Left ventricle myocardium inferior (tissue), 1 donor: ENCODE results near the gene REELD1. TPM values are rescaled to one million over a fixed set of nuclear protein-coding genes. Genes with fewer than 3 reads are reported as not detected.

Experiments
- DNase-seq: peaks from one replicate; pipeline ENCODE4 v3.0.0-alpha.2; 2020
- H3K27ac ChIP-seq: fragments of 200-600 bp; replicated peaks from 2 replicates; pipeline ENCODE4 v1.8.0; 2021
- H3K27me3 ChIP-seq: fragments of 200-600 bp; 2 replicates; pipeline ENCODE4 v1.8.0; 2021; ENCODE audit warnings: low read depth
- H3K36me3 ChIP-seq: fragments of 200-600 bp; 2 replicates; pipeline ENCODE4 v1.8.0; 2021
- H3K4me1 ChIP-seq: fragments of 200-600 bp; 2 replicates; pipeline ENCODE4 v1.8.0; 2021
- H3K4me3 ChIP-seq: fragments of 200-600 bp; 2 replicates; pipeline ENCODE4 v1.8.0; 2021; ENCODE audit warnings: mild to moderate bottlenecking, moderate library complexity
- H3K9me3 ChIP-seq: fragments of 200-600 bp; replicated peaks from 2 replicates; pipeline ENCODE4 v1.8.0; 2021
- intact Hi-C: fragments of 100-400 bp; cut with micrococcal nuclease; formaldehyde crosslinking; loops from one replicate; pipeline ENCODE4 v1.11.0; 2022
- total RNA-seq: library from RNA; stranded (reverse); fragmentation: NEBNext Ultra II Directional; extraction: Animal tissue kit (Norgen Biotek cat#: 25700); gene quantifications from one replicate; pipeline ENCODE4 v1.2.1, GENCODE V29; 2021
- TF ChIP-seq, protein P1 (sequence below): fragments of 200-600 bp; IDR thresholded peaks from 2 replicates; pipeline ENCODE4 v1.8.0; 2021; ENCODE audit warnings: antibody characterized with exemption, mild to moderate bottlenecking, borderline replicate concordance
- donor health status: DM: no; HTN: yes; CAD: no; lungs with severe emphysema.

REELD1 gene
- total RNA-seq, 1 donor from 2014 or later: not detected

DNA sequence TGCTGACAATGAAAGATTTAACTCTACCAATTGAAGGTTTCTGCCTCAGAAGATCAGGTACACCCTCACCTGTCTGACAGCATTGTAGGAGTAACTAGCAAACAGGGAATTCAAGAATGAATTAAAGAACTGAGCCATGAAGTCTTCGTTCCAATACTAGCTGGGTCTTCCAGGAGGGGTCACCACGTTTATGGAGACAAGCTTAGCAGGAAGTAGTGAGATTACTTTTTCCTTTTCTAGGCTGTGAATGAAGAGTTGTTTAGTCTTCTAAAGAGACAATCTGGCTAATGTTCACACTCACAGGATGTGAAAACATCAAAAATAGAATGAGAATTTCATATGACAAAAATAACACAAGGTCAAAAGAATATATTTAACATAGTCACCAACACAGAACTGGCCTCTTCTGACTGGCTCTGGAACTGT is 54.9 kb downstream of the REELD1 start:
- Histone ChIP-seq H3K27me3 (no peaks in the 10 kb centered on the region), H3K27ac (no peak overlapping the region), H3K4me1 (peaks cover 4% of the 10 kb centered on the region), H3K9me3 (no peaks in the 10 kb centered on the region), H3K36me3 (no peaks in the 10 kb centered on the region), H3K4me3 (no peak overlapping the region)
- TF ChIP-seq, protein P1, sequence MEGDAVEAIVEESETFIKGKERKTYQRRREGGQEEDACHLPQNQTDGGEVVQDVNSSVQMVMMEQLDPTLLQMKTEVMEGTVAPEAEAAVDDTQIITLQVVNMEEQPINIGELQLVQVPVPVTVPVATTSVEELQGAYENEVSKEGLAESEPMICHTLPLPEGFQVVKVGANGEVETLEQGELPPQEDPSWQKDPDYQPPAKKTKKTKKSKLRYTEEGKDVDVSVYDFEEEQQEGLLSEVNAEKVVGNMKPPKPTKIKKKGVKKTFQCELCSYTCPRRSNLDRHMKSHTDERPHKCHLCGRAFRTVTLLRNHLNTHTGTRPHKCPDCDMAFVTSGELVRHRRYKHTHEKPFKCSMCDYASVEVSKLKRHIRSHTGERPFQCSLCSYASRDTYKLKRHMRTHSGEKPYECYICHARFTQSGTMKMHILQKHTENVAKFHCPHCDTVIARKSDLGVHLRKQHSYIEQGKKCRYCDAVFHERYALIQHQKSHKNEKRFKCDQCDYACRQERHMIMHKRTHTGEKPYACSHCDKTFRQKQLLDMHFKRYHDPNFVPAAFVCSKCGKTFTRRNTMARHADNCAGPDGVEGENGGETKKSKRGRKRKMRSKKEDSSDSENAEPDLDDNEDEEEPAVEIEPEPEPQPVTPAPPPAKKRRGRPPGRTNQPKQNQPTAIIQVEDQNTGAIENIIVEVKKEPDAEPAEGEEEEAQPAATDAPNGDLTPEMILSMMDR: no peak
- intact Hi-C loops: no loop called here
- no peak for DNase-seq

DNA sequence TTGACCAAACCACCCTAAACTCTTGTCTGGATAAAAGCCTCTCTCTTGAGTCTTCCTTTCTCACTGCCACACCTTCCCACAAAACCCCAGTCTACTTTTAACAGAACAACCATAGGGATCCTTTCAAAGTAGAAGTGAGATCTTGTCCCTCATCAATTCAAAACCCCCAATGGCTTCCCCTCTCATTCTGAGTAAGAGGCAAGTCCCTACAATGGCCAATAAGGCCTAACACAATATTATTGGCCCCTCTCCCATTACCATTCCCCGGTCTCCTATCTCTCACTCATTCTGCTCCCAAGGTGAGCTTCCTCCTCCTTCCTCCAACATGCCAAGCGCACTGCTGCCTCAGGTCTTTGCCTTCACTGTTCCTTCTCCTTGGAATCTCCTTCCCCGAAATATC is 57.1 kb downstream of the REELD1 start:
- H3K4me3 ChIP-seq: no peak overlapping the region
- H3K4me1 ChIP-seq: peaks cover 4% of the 10 kb centered on the region
- intact Hi-C loops: no loop called here
- no peaks in the 10 kb centered on the region for H3K27me3 ChIP-seq
- DNase-seq: no peak
- TF ChIP-seq, protein P1: no peak
- no peak overlapping the region for H3K27ac ChIP-seq
- H3K36me3 ChIP-seq: no peaks in the 10 kb centered on the region
- H3K9me3 ChIP-seq: no peaks in the 10 kb centered on the region

DNA sequence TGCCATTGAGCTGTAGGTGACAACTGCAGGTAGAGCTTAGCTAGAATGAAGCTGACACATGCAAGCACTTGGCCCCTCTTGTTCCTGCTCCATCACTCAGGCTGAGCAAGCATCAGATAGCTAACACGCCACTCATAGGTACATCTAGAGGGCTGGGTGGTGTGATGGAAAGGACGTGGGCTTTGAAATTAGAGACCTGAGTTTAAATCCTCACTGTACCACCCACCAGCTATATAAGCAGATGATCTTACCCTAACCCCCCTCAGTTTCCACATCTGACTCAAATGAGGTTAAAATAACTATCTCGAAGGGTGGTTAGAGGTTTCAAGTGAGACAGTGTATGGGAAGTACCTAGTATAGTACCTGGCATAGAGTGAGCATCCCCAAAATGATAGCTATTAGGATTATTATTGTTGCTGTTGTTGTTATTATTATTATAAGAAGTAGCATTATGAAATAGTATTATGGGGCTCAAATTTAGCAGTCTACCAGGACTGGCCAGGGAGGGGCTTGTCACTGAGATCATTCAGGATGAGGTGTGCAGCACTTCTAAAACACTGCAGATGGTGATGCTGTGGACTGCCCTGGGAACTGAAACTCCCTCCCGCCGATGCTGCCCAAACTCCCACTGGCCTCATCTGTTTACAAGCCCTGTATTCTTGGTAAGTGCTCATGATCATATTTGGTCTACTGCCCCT is 59.0 kb downstream of the REELD1 start:
- no peaks in the 10 kb centered on the region for H3K9me3 ChIP-seq
- intact Hi-C loops: no loop called here
- no peak for DNase-seq
- H3K27me3 ChIP-seq: no peaks in the 10 kb centered on the region
- peaks cover 4% of the 10 kb centered on the region for H3K4me1 ChIP-seq
- no peak overlapping the region for H3K4me3 ChIP-seq
- no peak overlapping the region for H3K27ac ChIP-seq
- H3K36me3 ChIP-seq: no peaks in the 10 kb centered on the region
- TF ChIP-seq, protein P1: no peak

DNA sequence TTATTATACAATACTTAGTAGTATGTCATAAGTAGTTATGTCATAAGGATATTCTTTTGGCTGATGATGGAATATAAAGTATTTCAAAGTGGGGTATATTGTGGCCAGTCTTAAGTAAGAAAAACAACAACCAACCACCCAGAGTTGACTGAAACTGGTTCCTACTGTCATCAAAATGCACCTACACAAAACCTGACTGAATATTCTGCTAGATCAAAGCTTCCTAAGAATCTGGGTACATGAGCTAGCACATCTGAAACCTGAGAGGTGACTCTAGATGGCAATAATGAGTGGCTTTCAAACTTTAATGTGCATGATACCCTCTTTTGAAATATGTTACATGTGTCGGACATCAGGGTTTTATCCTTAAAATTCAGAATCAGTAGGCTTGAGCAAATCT is 60.4 kb downstream of the REELD1 start:
- H3K27me3 ChIP-seq: no peaks in the 10 kb centered on the region
- intact Hi-C loops: no loop called here
- TF ChIP-seq, protein P1: no peak
- H3K4me3 ChIP-seq: no peak overlapping the region
- H3K4me1 ChIP-seq: peaks cover 12% of the 10 kb centered on the region
- DNase-seq: no peak
- no peaks in the 10 kb centered on the region for H3K36me3 ChIP-seq
- H3K27ac ChIP-seq: no peak overlapping the region
- H3K9me3 ChIP-seq: no peaks in the 10 kb centered on the region

DNA sequence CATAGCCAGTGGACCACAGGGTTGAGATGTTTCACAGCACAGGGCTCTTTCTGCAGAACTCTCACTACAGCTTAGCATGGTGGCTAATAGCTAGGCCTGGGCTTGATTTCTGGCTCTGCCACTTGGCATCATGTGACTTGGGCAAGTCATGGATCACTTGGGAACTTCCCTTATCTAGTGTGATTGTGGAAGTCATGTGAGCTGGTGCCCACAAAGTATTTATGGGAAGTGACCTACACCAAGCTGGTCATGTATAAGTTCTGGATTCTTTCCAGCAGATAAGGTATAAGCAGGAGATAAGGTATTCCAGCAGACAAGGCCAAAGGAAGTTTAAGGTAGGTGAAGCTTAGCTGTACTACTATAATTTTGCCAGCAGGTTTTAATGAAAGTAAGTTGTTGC is 61.0 kb downstream of the REELD1 start:
- Histone ChIP-seq H3K36me3 (no peaks in the 10 kb centered on the region), H3K9me3 (no peaks in the 10 kb centered on the region), H3K4me1 (peaks cover 14% of the 10 kb centered on the region), H3K27me3 (no peaks in the 10 kb centered on the region), H3K4me3 (no peak overlapping the region), H3K27ac (no peak overlapping the region)
- intact Hi-C loops: no loop called here
- TF ChIP-seq, protein P1: no peak
- DNase-seq: no peak
